Measurements from ENCODE around the gene SETBP1. TPM values are rescaled to one million over a fixed set of nuclear protein-coding genes. Genes with fewer than 3 reads are reported as not detected.

The SETBP1 gene
- total and polyA plus RNA-seq, 2 of the 4 experiments (the other 2 are of a cell fraction) = 0.19 to 0.36 TPM

- dilution Hi-C loops (cut with HindIII; ENCODE audit: low sequenced_read_pairs, unreplicated experiment) (no loop called here), intact Hi-C loops (cut with micrococcal nuclease) (no loop called here), in situ Hi-C loops (cut with MboI; ENCODE audit: low sequenced_read_pairs) (no loop called here)
- no peaks in the 10 kb centered on the region for H3K79me1 ChIP-seq (ENCODE audit: low read depth in 1 of 2, low read length in 2 of 2)
- H4K5ac ChIP-seq (ENCODE audit: low read depth, low read length) = no peak overlapping the region
- H4K20me1 ChIP-seq (ENCODE audit: insufficient read depth, low read length) = no peaks in the 10 kb centered on the region
- H2BK15ac ChIP-seq (ENCODE audit: low read depth, low read length) = no peak overlapping the region
- H3K56ac ChIP-seq (ENCODE audit: extremely low read depth, insufficient read depth, low read length) = no peak overlapping the region
- no peak overlapping the region for H2BK20ac ChIP-seq (ENCODE audit: low read depth, low read length)
- H3K9me1 ChIP-seq (ENCODE audit: insufficient read depth, low read length) = no peaks in the 10 kb centered on the region
- no peak overlapping the region for H2BK5ac ChIP-seq (ENCODE audit: low read depth, low read length, poor library complexity, severe bottlenecking)
- TF ChIP-seq ELK1 (IDR thresholded peaks at IDR 0.05; ENCODE audit: borderline replicate concordance, low read depth, low read length) (no peak), BHLHE40 (IDR thresholded peaks at IDR 0.05; ENCODE audit: low read depth, low read length) (no peak), CHD1 (IDR thresholded peaks at IDR 0.05; ENCODE audit: low read depth, low read length) (no peak), SMC3 (IDR thresholded peaks at IDR 0.05; ENCODE audit: low read depth, low read length) (no peak)
- no TSS peak for BruUV-seq (replicated peaks)
- H2AK9ac ChIP-seq (replicated peaks; ENCODE audit: low read depth, low read length, poor library complexity) = no peak overlapping the region
- ATAC-seq (ENCODE audit: low read depth) (no peak), DNase-seq (no peak)
- no peaks in the 10 kb centered on the region for H3K36me3 ChIP-seq (ENCODE audit: control insufficient read depth, insufficient read depth, low read length)
- peaks cover 9% of the 10 kb centered on the region for H3K27me3 ChIP-seq (ENCODE audit: control insufficient read depth, insufficient read depth, low read length)
- ChIA-PET POLR2A (ENCODE audit: unreplicated experiment) (no interaction called here), CTCF (no interaction called here)
- no peak overlapping the region for H3K23ac ChIP-seq (ENCODE audit: low read depth, low read length)
- H3K9ac ChIP-seq (ENCODE audit: low read depth, low read length) = no peak overlapping the region
- H3K4me1 ChIP-seq (ENCODE audit: control insufficient read depth, insufficient read depth, low read length) = no peaks in the 10 kb centered on the region
- H3K4ac ChIP-seq (ENCODE audit: low read depth, low read length) = no peak overlapping the region
- H3K18ac ChIP-seq (ENCODE audit: low read depth, low read length) = no peak overlapping the region
- no peaks in the 10 kb centered on the region for H3K9me3 ChIP-seq (ENCODE audit: control insufficient read depth, insufficient read depth, low read length)
- H2AFZ ChIP-seq (replicated peaks; ENCODE audit: low read length, poor library complexity) = no peak overlapping the region
- H3K4me3 ChIP-seq (ENCODE audit: insufficient read depth, low read depth, low read length) = no peak overlapping the region
- no peak overlapping the region for H3K27ac ChIP-seq (ENCODE audit: insufficient read depth, low read length)
- H2AK5ac ChIP-seq (ENCODE audit: low read depth, low read length) = no peak overlapping the region
- H3K14ac ChIP-seq (replicated peaks; ENCODE audit: low read depth, low read length) = no peak overlapping the region
- H3K4me2 ChIP-seq (ENCODE audit: low read depth, low read length) = no peak overlapping the region
- H2BK120ac ChIP-seq (ENCODE audit: low read depth, low read length) = no peak overlapping the region
- WGBS, 2 experiments (ENCODE audit: extremely low coverage in 2 of 2, insufficient read length in 1 of 2) = no CpG with 5 or more reads among the region's 4 CpGs
- H4K91ac ChIP-seq (ENCODE audit: insufficient read depth, low read depth, low read length) = no peak overlapping the region
- no peak overlapping the region for H4K8ac ChIP-seq (ENCODE audit: low read depth in 2 of 2, low read length in 2 of 2)
Measured at GRCh38 chr18:45100321-45101105, 419.8 kb downstream of the SETBP1 start.

Measured in IMR-90 (cell line).